Right cardiac atrium (tissue), 5 donors: Measurements from ENCODE around the gene TAF5L. TPM values are rescaled to one million over a fixed set of nuclear protein-coding genes. Genes with fewer than 3 reads are reported as not detected.

Experiments
- ATAC-seq, 2 donors: fragments of 200-7000 bp; cut with Tn5 transposase; one replicate each; pipeline versions ENCODE4 v1.8.0 to v1.9.1; 2020; ENCODE audit warnings: moderate library complexity in 2 of 2, mild to moderate bottlenecking in 1 of 2
- DNase-seq, 3 donors: peaks; one replicate each; pipeline ENCODE4 v3.0.0-alpha.2; 2020
- H3K27ac ChIP-seq: one replicate; pipeline ENCODE4 v1.5.1; 2013; ENCODE audit warnings: mild to moderate bottlenecking, low read length, control low read depth, moderate library complexity
- H3K27me3 ChIP-seq: one replicate; pipeline ENCODE4 v1.6.1; 2013; ENCODE audit not compliant: control insufficient read depth, insufficient read depth
- H3K4me1 ChIP-seq: one replicate; pipeline ENCODE4 v1.6.1; 2013; ENCODE audit warnings: low read length; ENCODE audit not compliant: control insufficient read depth, insufficient read depth
- H3K4me3 ChIP-seq: one replicate; pipeline ENCODE4 v1.5.1; 2013; ENCODE audit warnings: low read length, control low read depth
- H3K9me3 ChIP-seq: one replicate; pipeline ENCODE4 v1.6.1; 2013; ENCODE audit warnings: low read length; ENCODE audit not compliant: control insufficient read depth
- WGBS: extraction: QIAGEN DNeasy Blood & Tissue Kit; methylation state at CpG from one replicate; pipeline ENCODE4 v1.1.7; 2013; 5-methylcytosine and 5-hydroxymethylcytosine counted together
- intact Hi-C, 4 donors: fragments of 100-400 bp; cut with DNase I; formaldehyde crosslinking; loops; one replicate each; pipeline versions ENCODE4 v1.11.0 to v1.14.0; 2022 to 2023
- polyA plus RNA-seq: library from polyadenylated mRNA; stranded (reverse); fragments of 200-250 nt; gene quantifications from one replicate; pipeline ENCODE4 v1.2.3, GENCODE V29; 2013
- total RNA-seq, 4 donors: library from RNA; stranded (reverse); fragmentation: NEBNext Ultra II Directional; extraction: Animal tissue kit (Norgen Biotek cat#: 25700); gene quantifications; one replicate each; pipeline ENCODE4 v1.2.1, GENCODE V29; 2021
- donor health status: healthy with polysubstance abuse.
- donor health status: DM: no; HTN: yes; CAD: no.
- donor health status: DM: no; HTN: no; CAD: no.
- donor health status: DM: no; HTN: yes; CAD: no; lungs with severe emphysema.
- donor health status: DM: yes; HTN: yes; CAD: no.

The TAF5L gene
- total and polyA plus RNA-seq, 5 donors: 6.9 to 19.2 (median 12.0) TPM

- Histone ChIP-seq H3K9me3 (no peaks in the 10 kb centered on the region), H3K27ac (no peak overlapping the region), H3K4me1 (no peaks in the 10 kb centered on the region), H3K4me3 (no peak overlapping the region), H3K27me3 (no peaks in the 10 kb centered on the region)
- intact Hi-C loops: no loop called here
- WGBS: 70% methylated on average over 2 of the region's 2 CpGs
- DNase-seq (no peak), ATAC-seq (no peak)
Measured at GRCh38 chr1:229585338-229585737, 40.6 kb downstream of the TAF5L start.

GRCh38 chr1:229582715-229583114, 43.2 kb downstream of the TAF5L start:
- no peak for DNase-seq
- intact Hi-C loops: no loop called here
- Histone ChIP-seq H3K4me3 (no peak overlapping the region), H3K27ac (no peak overlapping the region), H3K9me3 (no peaks in the 10 kb centered on the region), H3K4me1 (peaks cover 4% of the 10 kb centered on the region), H3K27me3 (no peaks in the 10 kb centered on the region)
- ATAC-seq: no peak
- 98% methylated on average over 4 of the region's 4 CpGs for WGBS

GRCh38 chr1:229582011-229582694, 43.8 kb downstream of the TAF5L start:
- Histone ChIP-seq H3K4me1 (peaks cover 4% of the 10 kb centered on the region), H3K27me3 (no peaks in the 10 kb centered on the region), H3K4me3 (no peak overlapping the region), H3K9me3 (no peaks in the 10 kb centered on the region), H3K27ac (peak overlapping the region; percentile 56)
- intact Hi-C loops: no loop called here
- WGBS: 18% methylated on average over 11 of the region's 11 CpGs
- DNase-seq (peak; percentile 56 to 75 (median 68)), ATAC-seq (peak; percentile 59 to 69)

GRCh38 chr1:229581485-229581884, 44.4 kb downstream of the TAF5L start:
- Histone ChIP-seq H3K9me3 (no peaks in the 10 kb centered on the region), H3K4me1 (peaks cover 4% of the 10 kb centered on the region), H3K27ac (no peak overlapping the region), H3K4me3 (no peak overlapping the region), H3K27me3 (no peaks in the 10 kb centered on the region)
- DNase-seq (no peak), ATAC-seq (no peak)
- intact Hi-C loops: no loop called here
- WGBS: 86% methylated on average over 3 of the region's 3 CpGs

- peak overlapping the region; percentile 62 for H3K27ac ChIP-seq
- ATAC-seq: peak; percentile 92 to 94
Measured at GRCh38 chr1:229579059-229579673, 46.8 kb downstream of the TAF5L start.

GRCh38 chr1:229578168-229579058, 47.5 kb downstream of the TAF5L start:
- Histone ChIP-seq H3K27ac (peak overlapping the region; percentile 60), H3K4me3 (no peak overlapping the region)
- 74% methylated on average over 14 of the region's 14 CpGs for WGBS

More at GRCh38 chr1:229579059-229579673, 46.8 kb downstream of the TAF5L start:
- intact Hi-C loops: no loop called here
- H3K9me3 ChIP-seq: no peaks in the 10 kb centered on the region
- peak; percentile 69 to 86 (median 83) for DNase-seq
- WGBS: 7% methylated on average over 9 of the region's 9 CpGs
- no peaks in the 10 kb centered on the region for H3K27me3 ChIP-seq
- no peak overlapping the region for H3K4me3 ChIP-seq
- H3K4me1 ChIP-seq: peaks cover 4% of the 10 kb centered on the region

GRCh38 chr1:229574679-229575442, 51.1 kb downstream of the TAF5L start:
- H3K27ac ChIP-seq: no peak overlapping the region
- no peak for ATAC-seq
- intact Hi-C loops: no loop called here
- WGBS: 93% methylated on average over 6 of the region's 6 CpGs
- H3K4me1 ChIP-seq: peaks cover 4% of the 10 kb centered on the region
- H3K27me3 ChIP-seq: no peaks in the 10 kb centered on the region
- H3K4me3 ChIP-seq: no peak overlapping the region
- no peaks in the 10 kb centered on the region for H3K9me3 ChIP-seq
- DNase-seq: no peak

More at GRCh38 chr1:229578168-229579058, 47.5 kb downstream of the TAF5L start:
- DNase-seq (no peak), ATAC-seq (no peak)
- intact Hi-C loops: no loop called here
- H3K4me1 ChIP-seq: peaks cover 4% of the 10 kb centered on the region
- H3K9me3 ChIP-seq: no peaks in the 10 kb centered on the region
- no peaks in the 10 kb centered on the region for H3K27me3 ChIP-seq

GRCh38 chr1:229572286-229572685, 53.6 kb downstream of the TAF5L start:
- Histone ChIP-seq H3K9me3 (no peaks in the 10 kb centered on the region), H3K4me3 (no peak overlapping the region), H3K27me3 (no peaks in the 10 kb centered on the region), H3K27ac (no peak overlapping the region), H3K4me1 (no peaks in the 10 kb centered on the region)
- 81% methylated on average over 2 of the region's 2 CpGs for WGBS
- DNase-seq (no peak), ATAC-seq (no peak)
- intact Hi-C loops: no loop called here

GRCh38 chr1:229570891-229571516, 54.9 kb downstream of the TAF5L start:
- no peaks in the 10 kb centered on the region for H3K9me3 ChIP-seq
- 46% methylated on average over 2 of the region's 2 CpGs for WGBS
- no peak overlapping the region for H3K4me3 ChIP-seq
- DNase-seq (no peak), ATAC-seq (no peak)
- H3K27ac ChIP-seq: no peak overlapping the region
- intact Hi-C loops: no loop called here
- H3K27me3 ChIP-seq: no peaks in the 10 kb centered on the region
- H3K4me1 ChIP-seq: no peaks in the 10 kb centered on the region

- Histone ChIP-seq H3K4me1 (no peaks in the 10 kb centered on the region), H3K4me3 (no peak overlapping the region), H3K27ac (no peak overlapping the region), H3K9me3 (no peaks in the 10 kb centered on the region), H3K27me3 (no peaks in the 10 kb centered on the region)
- DNase-seq (no peak), ATAC-seq (no peak)
- intact Hi-C loops: no loop called here
- 73% methylated on average over 20 of the region's 20 CpGs for WGBS
Measured at GRCh38 chr1:229570305-229570704, 55.6 kb downstream of the TAF5L start.
